NCI-H2171 (cell line): ENCODE data around the gene FANCG.

Experiments
- DNase-seq: peaks from one replicate; lab custom pipeline; 2025; lab: John Stamatoyannopoulos, UW

The FANCG gene

GRCh38 chr9:35103660-35104191 lies 24.0 kb upstream of the FANCG start:
- DNase-seq, result no peak

GRCh38 chr9:35102769-35103659 lies 23.3 kb upstream of the FANCG start, which contains the start of gene STOML2:
Gene STOML2 (minus strand): TSS chr9:35103131. CDS start chr9:35103094, 37 bp downstream.
- peak; percentile 76 for DNase-seq

GRCh38 chr9:35102465-35102768 lies 22.7 kb upstream of the FANCG start:
- no peak for DNase-seq

DNA sequence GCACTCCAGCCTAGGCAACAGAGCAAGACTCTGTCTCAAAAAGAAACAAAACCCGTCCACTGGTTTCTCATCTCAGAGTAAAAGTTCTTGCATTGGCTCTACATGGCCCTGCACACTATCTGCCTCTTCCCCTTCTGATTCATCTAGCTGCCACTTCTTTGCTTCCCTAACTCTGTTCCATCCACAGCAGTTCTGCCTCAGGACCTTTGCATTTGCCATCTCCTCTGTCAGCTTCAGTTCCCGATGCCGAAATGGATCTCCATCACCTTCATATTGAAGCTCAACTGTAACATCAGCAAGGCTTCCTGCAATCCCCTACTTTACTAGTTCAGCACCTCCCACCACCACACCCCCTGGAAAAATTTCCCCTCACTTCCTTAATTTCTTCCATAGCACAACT lies 17.8 kb upstream of the FANCG start:
- DNase-seq, result no peak

- peak; percentile 64 for DNase-seq
Observed at GRCh38 chr9:35096035-35096849, 16.5 kb upstream of the FANCG start, which contains the start of gene PIGO. Gene PIGO (minus strand): TSS chr9:35096591. CDS start chr9:35095565, 1,026 bp downstream.

- no peak for DNase-seq
Observed at GRCh38 chr9:35091536-35091935, 11.8 kb upstream of the FANCG start.

GRCh38 chr9:35089434-35089833 lies 9.7 kb upstream of the FANCG start:
- no peak for DNase-seq

- DNase-seq, result no peak
Observed at GRCh38 chr9:35085078-35085477, 5.3 kb upstream of the FANCG start.

- peak; percentile 0 for DNase-seq
Observed at GRCh38 chr9:35079041-35079425, 709 bp downstream of the FANCG start.

DNA sequence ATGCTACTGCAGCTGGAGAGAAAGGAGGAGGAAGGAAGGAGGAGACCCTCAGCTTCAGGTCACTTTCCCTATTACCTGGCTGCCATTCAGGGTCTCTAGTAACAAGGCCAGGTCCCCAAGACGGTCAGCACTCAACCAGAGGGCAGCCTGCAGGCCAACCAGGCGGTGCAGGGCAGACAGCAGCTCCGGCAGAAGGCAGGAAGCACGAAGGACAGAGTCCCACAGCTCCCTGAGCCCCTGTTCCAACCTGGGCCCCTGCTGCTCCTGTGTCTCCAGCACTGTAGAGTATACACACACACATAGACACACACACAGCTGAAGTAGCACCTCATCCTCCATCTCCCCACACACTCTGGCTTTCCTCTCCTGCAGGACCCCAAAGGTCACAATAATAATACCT lies 1.7 kb downstream of the FANCG start:
- DNase-seq, result no peak

DNA sequence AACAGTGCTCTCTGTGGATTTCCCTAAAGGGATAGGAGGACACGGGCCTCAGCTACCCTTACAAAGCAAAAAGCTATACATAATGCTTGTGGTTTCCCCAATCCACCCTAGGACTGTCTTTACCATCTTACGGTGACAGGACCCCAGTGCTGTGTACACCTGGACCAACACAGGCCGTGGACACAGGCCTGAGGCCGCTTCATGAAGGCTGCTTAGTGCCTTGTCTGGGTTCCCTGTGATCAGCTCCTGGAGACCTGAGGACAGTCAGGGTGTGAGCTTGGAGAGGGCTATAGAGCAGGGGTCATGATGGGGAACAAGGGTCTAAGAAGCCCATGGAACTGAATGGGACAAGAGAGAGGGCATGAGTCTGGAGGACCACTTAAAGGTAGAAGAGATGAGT lies 2.9 kb downstream of the FANCG start:
- no peak for DNase-seq

GRCh38 chr9:35075358-35075757 lies 4.4 kb downstream of the FANCG start:
- no peak for DNase-seq

DNA sequence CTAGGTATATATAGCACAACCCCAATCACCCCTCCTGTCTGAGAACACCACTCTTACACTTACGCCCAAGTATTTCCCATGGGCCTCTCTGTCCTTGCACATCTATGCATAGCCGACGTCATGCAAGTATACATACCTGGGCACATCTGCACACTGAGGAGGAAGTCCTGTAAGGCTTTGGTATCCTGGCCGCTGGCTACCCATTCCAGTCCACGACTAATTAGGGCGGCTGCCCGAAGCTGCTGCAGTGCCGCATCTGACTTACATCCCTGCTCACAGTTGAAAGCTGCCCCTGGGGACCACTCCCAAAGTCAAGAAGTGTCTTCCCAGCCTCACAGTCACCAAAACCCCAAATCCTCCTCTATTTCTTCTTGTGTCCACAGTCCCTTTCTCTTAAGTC lies 5.0 kb downstream of the FANCG start:
- no peak for DNase-seq

DNA sequence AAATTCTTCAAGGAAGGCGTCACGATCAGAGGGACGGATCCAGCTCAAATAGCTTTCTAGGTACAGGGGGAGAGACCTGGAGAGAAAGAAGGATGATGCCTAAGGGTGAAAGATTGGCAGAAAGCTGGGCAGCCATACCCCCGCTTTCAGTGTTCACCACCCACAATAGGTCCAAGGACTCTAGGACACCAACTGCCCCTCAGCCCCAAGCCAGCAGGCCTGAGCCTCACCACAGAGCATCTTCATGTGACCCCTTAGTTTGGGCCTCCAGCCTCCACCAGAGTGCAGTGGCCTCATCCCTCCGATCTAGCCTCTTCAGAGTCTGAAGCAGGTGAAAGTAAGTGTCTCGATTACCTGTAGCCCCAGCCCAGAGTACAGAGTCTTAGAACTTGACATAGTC lies 5.6 kb downstream of the FANCG start:
- DNase-seq, result no peak

- DNase-seq, result no peak
Observed at GRCh38 chr9:35073279-35073612, 6.5 kb downstream of the FANCG start.

- DNase-seq, result peak; percentile 86
Observed at GRCh38 chr9:35072461-35073278, 7.1 kb downstream of the FANCG start, which contains the start of gene VCP. Gene VCP (minus strand): TSS chr9:35072625. CDS start chr9:35072353, 272 bp downstream.

- peak; percentile 44 for DNase-seq
Observed at GRCh38 chr9:35071814-35072460, 7.8 kb downstream of the FANCG start.

DNA sequence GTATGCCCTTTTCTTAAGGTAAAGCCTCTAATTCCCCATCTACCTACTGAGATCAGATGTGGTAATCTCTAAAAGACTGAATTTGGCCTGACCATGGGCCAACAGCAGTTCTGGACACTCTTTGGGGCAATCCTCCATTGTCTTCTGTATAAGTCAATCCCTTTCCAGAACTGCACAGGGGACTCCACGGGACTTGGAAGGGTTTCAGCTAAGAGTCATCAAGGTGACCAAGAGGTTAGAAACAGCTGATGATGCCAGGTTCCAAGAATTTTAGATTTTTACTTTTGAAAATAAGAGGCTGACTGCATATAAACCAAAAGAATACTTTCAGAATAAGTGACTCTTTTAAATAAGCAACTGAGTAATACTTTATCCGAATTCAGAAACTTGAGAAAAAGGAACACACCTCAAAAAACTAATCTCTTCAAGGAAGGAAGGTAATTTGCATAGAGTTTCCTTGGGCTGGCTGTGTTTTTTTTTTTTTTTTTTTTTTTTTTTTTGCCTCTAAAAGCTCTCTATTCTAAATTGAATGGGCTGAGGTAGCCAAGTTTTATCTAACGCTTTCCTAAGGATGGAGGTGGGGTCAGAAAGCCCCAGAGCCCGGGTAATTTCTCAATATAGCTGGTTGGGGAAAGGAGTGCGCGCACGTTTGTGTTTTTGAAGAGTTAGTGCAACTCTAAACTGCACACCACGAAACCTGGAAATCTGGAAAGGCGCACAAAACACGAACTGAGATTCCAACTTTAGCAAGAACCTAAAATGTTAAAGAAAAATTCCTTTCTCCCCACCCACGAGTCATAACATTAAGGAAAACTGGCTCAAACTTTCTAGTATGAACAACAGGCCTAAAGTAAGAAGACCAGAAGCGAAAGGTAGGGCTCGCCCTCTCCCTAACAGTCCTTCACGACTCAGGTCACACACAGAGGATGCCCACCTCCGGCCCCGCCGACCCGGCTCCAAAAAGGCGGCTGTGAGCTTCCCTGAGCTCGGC lies 8.6 kb downstream of the FANCG start:
- no peak for DNase-seq

DNA sequence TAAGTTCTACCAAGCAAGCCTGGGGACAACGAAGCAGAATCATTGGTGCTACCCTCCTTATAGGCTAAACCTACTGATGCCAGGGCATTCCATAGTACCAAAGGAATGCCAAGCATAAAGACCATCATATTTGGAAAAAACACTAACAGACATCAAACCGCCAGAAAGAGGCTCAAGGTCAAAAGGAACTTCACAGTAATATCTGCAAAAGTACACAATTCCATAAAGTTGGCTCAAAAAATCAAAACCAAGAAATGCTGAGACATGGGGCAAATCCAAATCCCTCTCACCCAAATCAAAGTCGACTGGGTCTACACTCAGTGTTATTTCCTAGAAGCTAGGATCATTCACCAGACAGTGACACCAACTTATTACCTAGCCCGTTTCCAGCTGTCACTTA lies 10.7 kb downstream of the FANCG start:
- no peak for DNase-seq

DNA sequence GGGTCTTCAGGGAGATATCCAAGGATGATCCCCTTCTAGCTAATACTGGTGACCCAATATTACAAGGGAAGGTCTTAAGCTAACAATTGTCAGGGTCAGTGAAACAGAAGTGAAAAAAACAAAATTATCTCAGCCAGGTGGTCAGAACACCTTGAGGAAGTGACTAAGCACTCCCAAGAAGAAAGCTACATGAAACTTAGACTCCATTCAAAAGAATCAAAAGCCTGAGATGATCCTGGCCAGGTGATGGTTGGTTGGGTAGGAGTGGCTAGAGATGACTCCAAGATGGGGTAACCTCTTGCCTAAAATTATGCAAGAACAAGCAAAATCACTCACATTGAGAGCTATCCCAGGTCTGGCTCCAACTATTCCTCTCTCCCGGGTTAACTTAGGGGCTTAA lies 12.7 kb downstream of the FANCG start:
- DNase-seq, result no peak
